ENCODE data around the gene KLF7. TPM values are rescaled to one million over a fixed set of nuclear protein-coding genes. Genes with fewer than 3 reads are reported as not detected.

The KLF7 gene
- total RNA-seq, 4 donors from 2014 or later, result 25.8 to 55.3 (median 37.1) TPM

- no peak overlapping the region for H3K4me3 ChIP-seq
- peaks cover 0 to 59% (median 3%) of the 10 kb centered on the region in 4 donors for H3K4me1 ChIP-seq
- H3K9me3 ChIP-seq, result no peaks in the 10 kb centered on the region
- peaks cover 0 to 23% (median 0%) of the 10 kb centered on the region in 3 donors for H3K36me3 ChIP-seq
- DNase-seq (ENCODE audit: low spot score in 2 of 2), result no peak
- TF ChIP-seq POLR2A (IDR thresholded peaks at IDR 0.05) (no peak), EP300 (IDR thresholded peaks at IDR 0.05) (no peak), CTCF (IDR thresholded peaks at IDR 0.05) (no peak)
- H3K27ac ChIP-seq, result no peak overlapping the region
- WGBS, 2 donors, result 87 to 89% methylated on average over 2 of the region's 2 CpGs
- H3K27me3 ChIP-seq, result no peaks in the 10 kb centered on the region
Measured at GRCh38 chr2:207112785-207113184, 53.0 kb downstream of the KLF7 start.

- Histone ChIP-seq H3K4me3 (no peak overlapping the region), H3K36me3 (peaks cover 0 to 26% (median 0%) of the 10 kb centered on the region in 3 donors), H3K4me1 (peaks cover 0 to 59% (median 3%) of the 10 kb centered on the region in 4 donors), H3K27me3 (no peaks in the 10 kb centered on the region), H3K27ac (no peak overlapping the region), H3K9me3 (no peaks in the 10 kb centered on the region)
- TF ChIP-seq EP300 (IDR thresholded peaks at IDR 0.05) (no peak), POLR2A (IDR thresholded peaks at IDR 0.05) (no peak), CTCF (IDR thresholded peaks at IDR 0.05) (no peak)
- DNase-seq (ENCODE audit: low spot score in 2 of 2), result no peak
- WGBS, 2 donors, result 64 to 72% methylated on average over 2 of the region's 2 CpGs
Measured at GRCh38 chr2:207112383-207112782, 53.4 kb downstream of the KLF7 start.

GRCh38 chr2:207111757-207112156 lies 54.0 kb downstream of the KLF7 start:
- Histone ChIP-seq H3K27ac (no peak overlapping the region), H3K4me3 (no peak overlapping the region), H3K36me3 (peaks cover 0 to 33% (median 0%) of the 10 kb centered on the region in 3 donors), H3K9me3 (no peaks in the 10 kb centered on the region), H3K27me3 (no peaks in the 10 kb centered on the region), H3K4me1 (peaks cover 0 to 61% (median 3%) of the 10 kb centered on the region in 4 donors)
- TF ChIP-seq EP300 (IDR thresholded peaks at IDR 0.05) (no peak), POLR2A (IDR thresholded peaks at IDR 0.05) (no peak), CTCF (IDR thresholded peaks at IDR 0.05) (no peak)
- 73 to 80% methylated on average over 4 of the region's 4 CpGs for WGBS, 2 donors
- no peak for DNase-seq (ENCODE audit: low spot score in 2 of 2)

- Histone ChIP-seq H3K27me3 (no peaks in the 10 kb centered on the region), H3K9me3 (no peaks in the 10 kb centered on the region), H3K27ac (no peak overlapping the region), H3K4me1 (peaks cover 0 to 60% (median 1%) of the 10 kb centered on the region in 4 donors), H3K36me3 (peaks cover 0 to 36% (median 0%) of the 10 kb centered on the region in 3 donors), H3K4me3 (no peak overlapping the region)
- no peak for TF ChIP-seq EP300 (IDR thresholded peaks at IDR 0.05)
- TF ChIP-seq CTCF (IDR thresholded peaks at IDR 0.05), result no peak
- TF ChIP-seq POLR2A (IDR thresholded peaks at IDR 0.05), result no peak
- WGBS, 2 donors, result 85 to 88% methylated on average over 2 of the region's 2 CpGs
- DNase-seq (ENCODE audit: low spot score in 2 of 2), result no peak
Measured at GRCh38 chr2:207110715-207111114, 55.0 kb downstream of the KLF7 start.

GRCh38 chr2:207110310-207110709 lies 55.4 kb downstream of the KLF7 start:
- DNase-seq (ENCODE audit: low spot score in 2 of 2), result no peak
- no peak overlapping the region for H3K4me3 ChIP-seq
- 90 to 91% methylated on average over 7 of the region's 7 CpGs for WGBS, 2 donors
- TF ChIP-seq POLR2A (IDR thresholded peaks at IDR 0.05), result no peak
- no peak for TF ChIP-seq EP300 (IDR thresholded peaks at IDR 0.05)
- no peak for TF ChIP-seq CTCF (IDR thresholded peaks at IDR 0.05)
- H3K27ac ChIP-seq, result no peak overlapping the region
- H3K4me1 ChIP-seq, result peaks cover 0 to 56% (median 0%) of the 10 kb centered on the region in 4 donors
- peaks cover 0 to 39% (median 0%) of the 10 kb centered on the region in 3 donors for H3K36me3 ChIP-seq
- H3K27me3 ChIP-seq, result no peaks in the 10 kb centered on the region
- H3K9me3 ChIP-seq, result no peaks in the 10 kb centered on the region
